Activated CD8-positive, alpha-beta T cell treated with anti-CD3 and anti-CD28 coated beads for 36 hours (primary cell): ENCODE measurements around the gene TNS3. TPM values are rescaled to one million over a fixed set of nuclear protein-coding genes. Genes with fewer than 3 reads are reported as not detected.

Experiments
- ATAC-seq: fragments of 200-7000 bp; cut with Tn5 transposase; one replicate; pipeline ENCODE4 v1.10.0; 2021; ENCODE audit warnings: mild to moderate bottlenecking, moderate library complexity
- CTCF ChIA-PET: fragments of 350-600 bp; sonication (Branson Sonifier 250); formaldehyde crosslinking; loops from one replicate; lab custom pipeline; 2021; ENCODE audit warnings: antibody characterized with exemption; lab: Charles Lee
- POLR2A ChIA-PET: fragments of 350-600 bp; sonication (Branson Sonifier 250); formaldehyde crosslinking; loops from one replicate; lab custom pipeline; 2021; ENCODE audit warnings: antibody characterized with exemption; lab: Charles Lee
- DNase-seq: peaks from one replicate; pipeline ENCODE4 v3.0.0-alpha.2; 2020
- H3K27ac Mint-ChIP-seq: one replicate; pipeline ENCODE4 v1.8.0; 2021; ENCODE audit warnings: mild to moderate bottlenecking, mixed read lengths
- H3K27me3 Mint-ChIP-seq: one replicate; pipeline ENCODE4 v1.8.0; 2021; ENCODE audit warnings: mixed read lengths
- H3K36me3 Mint-ChIP-seq: one replicate; pipeline ENCODE4 v1.8.0; 2021; ENCODE audit warnings: low read depth, mixed read lengths
- H3K4me1 Mint-ChIP-seq: one replicate; pipeline ENCODE4 v1.8.0; 2021; ENCODE audit warnings: low read depth, mixed read lengths
- H3K4me3 Mint-ChIP-seq: one replicate; pipeline ENCODE4 v1.8.0; 2021; ENCODE audit warnings: mild to moderate bottlenecking, moderate library complexity, mixed read lengths
- H3K9me3 Mint-ChIP-seq: one replicate; pipeline ENCODE4 v1.8.0; 2021; ENCODE audit warnings: mixed read lengths
- intact Hi-C: fragments of 100-400 bp; cut with micrococcal nuclease; formaldehyde crosslinking; loops from one replicate; pipeline ENCODE4 v1.10.0; 2022
- total RNA-seq, 2 experiments: library from RNA; stranded (reverse); gene quantifications; one replicate each; pipeline ENCODE4 v1.2.3, GENCODE V29; 2021
- TF ChIP-seq, protein P1 (sequence below): fragments of 200-600 bp; IDR thresholded peaks from one replicate; pipeline ENCODE4 v1.8.0; 2022; ENCODE audit warnings: antibody characterized with exemption, mild to moderate bottlenecking

Gene TNS3
- total RNA-seq, 2 experiments from 2014 or later, result 0.04 to 0.16 TPM

DNA sequence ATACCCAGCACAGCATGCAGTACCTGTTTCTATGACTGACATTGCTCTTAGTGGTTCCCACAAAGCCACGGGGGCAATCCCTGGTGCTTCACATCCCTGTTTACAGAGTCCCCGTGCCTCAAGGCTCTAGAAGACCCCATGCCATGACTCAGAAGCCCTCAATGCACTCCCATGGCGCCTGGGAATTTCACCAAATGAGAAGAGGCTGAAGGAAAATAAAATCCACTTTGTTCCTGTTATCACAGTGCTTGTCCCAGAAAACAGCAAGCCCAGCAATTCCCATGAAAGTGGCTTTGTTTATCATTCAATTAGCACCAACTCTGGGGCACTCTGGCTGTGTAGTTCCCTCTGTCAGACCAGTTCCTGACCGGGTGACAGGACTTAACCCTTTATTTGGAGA is 268.3 kb downstream of the TNS3 start:
- Mint-ChIP-seq H3K27ac (no peak overlapping the region), H3K4me3 (no peak overlapping the region), H3K4me1 (peaks cover 5% of the 10 kb centered on the region), H3K27me3 (no peaks in the 10 kb centered on the region), H3K36me3 (peaks cover 2% of the 10 kb centered on the region), H3K9me3 (peaks cover 12% of the 10 kb centered on the region)
- TF ChIP-seq, protein P1, sequence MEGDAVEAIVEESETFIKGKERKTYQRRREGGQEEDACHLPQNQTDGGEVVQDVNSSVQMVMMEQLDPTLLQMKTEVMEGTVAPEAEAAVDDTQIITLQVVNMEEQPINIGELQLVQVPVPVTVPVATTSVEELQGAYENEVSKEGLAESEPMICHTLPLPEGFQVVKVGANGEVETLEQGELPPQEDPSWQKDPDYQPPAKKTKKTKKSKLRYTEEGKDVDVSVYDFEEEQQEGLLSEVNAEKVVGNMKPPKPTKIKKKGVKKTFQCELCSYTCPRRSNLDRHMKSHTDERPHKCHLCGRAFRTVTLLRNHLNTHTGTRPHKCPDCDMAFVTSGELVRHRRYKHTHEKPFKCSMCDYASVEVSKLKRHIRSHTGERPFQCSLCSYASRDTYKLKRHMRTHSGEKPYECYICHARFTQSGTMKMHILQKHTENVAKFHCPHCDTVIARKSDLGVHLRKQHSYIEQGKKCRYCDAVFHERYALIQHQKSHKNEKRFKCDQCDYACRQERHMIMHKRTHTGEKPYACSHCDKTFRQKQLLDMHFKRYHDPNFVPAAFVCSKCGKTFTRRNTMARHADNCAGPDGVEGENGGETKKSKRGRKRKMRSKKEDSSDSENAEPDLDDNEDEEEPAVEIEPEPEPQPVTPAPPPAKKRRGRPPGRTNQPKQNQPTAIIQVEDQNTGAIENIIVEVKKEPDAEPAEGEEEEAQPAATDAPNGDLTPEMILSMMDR, result no peak
- ATAC-seq, result no peak
- ChIA-PET CTCF (no interaction called here), POLR2A (no interaction called here)
- intact Hi-C loops, result no loop called here
- no peak for DNase-seq

DNA sequence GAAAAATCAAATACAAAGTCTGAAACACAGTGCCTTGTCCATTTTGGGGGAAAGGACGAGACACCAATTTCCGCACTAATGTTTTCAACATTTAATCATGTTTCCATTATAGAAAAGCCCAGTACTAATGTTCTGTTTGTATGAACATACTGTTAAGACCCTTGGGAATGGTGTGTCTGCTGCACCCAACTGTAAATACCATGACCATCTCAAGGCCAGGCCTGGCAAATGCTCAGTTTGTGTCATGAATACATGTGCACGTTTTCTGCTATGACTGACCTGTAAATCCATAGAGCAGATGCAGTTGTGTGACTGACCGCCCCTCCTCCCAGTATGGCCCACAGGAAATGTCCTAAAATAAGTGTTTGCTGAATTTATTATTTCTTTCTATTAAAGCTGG is 270.0 kb downstream of the TNS3 start:
- ChIA-PET POLR2A (no interaction called here), CTCF (no interaction called here)
- H3K27ac Mint-ChIP-seq, result no peak overlapping the region
- ATAC-seq, result no peak
- peaks cover 10% of the 10 kb centered on the region for H3K9me3 Mint-ChIP-seq
- TF ChIP-seq, protein P1, result no peak
- intact Hi-C loops, result no loop called here
- peaks cover 2% of the 10 kb centered on the region for H3K36me3 Mint-ChIP-seq
- H3K27me3 Mint-ChIP-seq, result no peaks in the 10 kb centered on the region
- DNase-seq, result no peak
- no peaks in the 10 kb centered on the region for H3K4me1 Mint-ChIP-seq
- no peak overlapping the region for H3K4me3 Mint-ChIP-seq

- Mint-ChIP-seq H3K36me3 (peaks cover 2% of the 10 kb centered on the region), H3K9me3 (peaks cover 10% of the 10 kb centered on the region), H3K4me3 (no peak overlapping the region), H3K27me3 (no peaks in the 10 kb centered on the region), H3K4me1 (no peaks in the 10 kb centered on the region), H3K27ac (no peak overlapping the region)
- TF ChIP-seq, protein P1, result no peak
- intact Hi-C loops, result no loop called here
- ChIA-PET POLR2A (no interaction called here), CTCF (no interaction called here)
- ATAC-seq, result no peak
- DNase-seq, result no peak
Measured at GRCh38 chr7:47310020-47310419, 271.9 kb downstream of the TNS3 start.

- Mint-ChIP-seq H3K27me3 (no peaks in the 10 kb centered on the region), H3K9me3 (peaks cover 10% of the 10 kb centered on the region), H3K36me3 (peaks cover 2% of the 10 kb centered on the region), H3K4me1 (no peaks in the 10 kb centered on the region), H3K27ac (no peak overlapping the region), H3K4me3 (no peak overlapping the region)
- ATAC-seq, result no peak
- CTCF ChIA-PET, result no interaction called here
- TF ChIP-seq, protein P1, result no peak
- POLR2A ChIA-PET, result no interaction called here
- intact Hi-C loops, result no loop called here
- DNase-seq, result no peak
Measured at GRCh38 chr7:47308808-47309207, 273.1 kb downstream of the TNS3 start.

DNA sequence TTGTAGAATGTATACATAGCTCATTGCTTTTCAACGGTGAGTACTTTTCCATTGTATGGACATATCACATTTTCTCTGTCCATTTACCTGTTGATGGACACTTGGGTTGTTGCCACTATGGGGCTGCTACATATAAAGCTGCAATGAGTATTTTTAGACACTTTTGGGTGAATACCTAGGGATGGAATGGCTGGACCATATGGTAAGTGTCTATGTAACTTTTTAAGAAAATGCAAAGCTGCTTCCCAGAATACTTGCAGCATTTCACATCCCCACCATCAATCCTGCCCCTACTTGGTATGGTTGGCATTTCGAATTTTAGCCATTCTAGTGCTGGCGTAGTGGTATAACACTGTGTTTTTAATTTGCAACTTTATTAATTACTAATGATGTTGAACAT is 274.6 kb downstream of the TNS3 start:
- H3K9me3 Mint-ChIP-seq, result peaks cover 10% of the 10 kb centered on the region
- ChIA-PET CTCF (no interaction called here), POLR2A (no interaction called here)
- ATAC-seq (no peak), DNase-seq (no peak)
- TF ChIP-seq, protein P1, result no peak
- H3K4me3 Mint-ChIP-seq, result no peak overlapping the region
- intact Hi-C loops, result no loop called here
- no peak overlapping the region for H3K27ac Mint-ChIP-seq
- H3K4me1 Mint-ChIP-seq, result no peaks in the 10 kb centered on the region
- no peaks in the 10 kb centered on the region for H3K27me3 Mint-ChIP-seq
- H3K36me3 Mint-ChIP-seq, result peaks cover 2% of the 10 kb centered on the region
